ENCODE data around the gene PDZD2.

PDZD2 gene

DNA sequence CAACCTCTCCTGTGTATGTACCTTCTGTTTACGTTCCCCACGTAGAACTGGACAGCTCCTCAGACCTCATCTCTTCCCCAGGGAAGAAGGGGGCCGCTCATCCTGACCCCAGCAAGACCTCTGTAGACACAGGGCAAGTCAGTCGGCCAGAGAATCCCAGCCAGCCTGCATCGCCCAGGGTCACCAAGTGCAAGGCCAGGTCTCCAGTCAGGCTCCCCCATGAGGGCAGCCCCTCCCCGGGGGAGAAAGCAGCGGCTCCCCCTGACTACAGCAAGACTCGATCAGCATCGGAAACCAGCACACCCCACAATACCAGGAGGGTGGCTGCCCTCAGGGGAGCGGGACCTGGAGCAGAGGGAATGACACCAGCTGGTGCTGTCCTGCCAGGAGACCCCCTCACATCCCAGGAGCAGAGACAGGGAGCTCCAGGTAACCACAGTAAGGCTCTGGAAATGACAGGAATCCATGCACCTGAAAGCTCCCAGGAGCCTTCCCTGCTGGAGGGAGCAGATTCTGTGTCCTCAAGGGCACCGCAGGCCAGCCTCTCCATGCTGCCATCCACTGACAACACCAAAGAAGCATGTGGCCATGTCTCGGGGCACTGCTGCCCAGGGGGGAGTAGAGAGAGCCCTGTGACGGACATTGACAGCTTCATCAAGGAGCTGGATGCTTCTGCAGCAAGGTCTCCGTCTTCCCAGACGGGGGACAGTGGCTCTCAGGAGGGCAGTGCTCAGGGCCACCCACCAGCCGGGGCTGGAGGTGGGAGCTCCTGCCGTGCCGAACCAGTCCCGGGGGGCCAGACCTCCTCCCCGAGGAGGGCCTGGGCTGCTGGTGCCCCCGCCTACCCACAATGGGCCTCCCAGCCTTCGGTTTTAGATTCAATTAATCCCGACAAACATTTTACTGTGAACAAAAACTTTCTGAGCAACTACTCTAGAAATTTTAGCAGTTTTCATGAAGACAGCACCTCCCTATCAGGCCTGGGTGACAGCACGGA is 448.5 kb downstream of the PDZD2 start:
- H3K9ac ChIP-seq (ENCODE audit: low read depth, low read length): no peak overlapping the region
- no peaks in the 10 kb centered on the region for H3K4me1 ChIP-seq (ENCODE audit: insufficient read depth, low read length)
- no peaks in the 10 kb centered on the region for H3K36me3 ChIP-seq (ENCODE audit: insufficient read depth, low read length)
- H3K9me3 ChIP-seq (ENCODE audit: control insufficient read depth, insufficient read depth, low read length): no peaks in the 10 kb centered on the region

DNA sequence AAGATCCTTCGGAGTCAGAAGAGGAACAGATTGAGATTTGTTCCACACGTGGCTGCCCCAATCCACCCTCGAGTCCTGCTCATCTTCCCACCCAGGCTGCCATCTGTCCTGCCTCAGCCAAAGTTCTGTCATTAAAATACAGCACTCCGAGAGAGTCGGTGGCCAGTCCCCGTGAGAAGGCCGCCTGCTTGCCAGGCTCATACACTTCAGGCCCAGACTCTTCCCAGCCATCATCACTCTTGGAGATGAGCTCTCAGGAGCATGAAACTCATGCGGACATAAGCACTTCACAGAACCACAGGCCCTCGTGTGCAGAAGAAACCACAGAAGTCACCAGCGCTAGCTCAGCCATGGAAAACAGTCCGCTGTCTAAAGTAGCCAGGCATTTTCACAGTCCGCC is 449.3 kb downstream of the PDZD2 start:
- no peaks in the 10 kb centered on the region for H3K36me3 ChIP-seq (ENCODE audit: insufficient read depth, low read length)
- H3K9me3 ChIP-seq (ENCODE audit: control insufficient read depth, insufficient read depth, low read length): no peaks in the 10 kb centered on the region
- peaks cover 3% of the 10 kb centered on the region; the same call in 1 of the 2 replicates for H3K4me1 ChIP-seq (ENCODE audit: insufficient read depth, low read length)
- H3K9ac ChIP-seq (ENCODE audit: low read depth, low read length): no peak overlapping the region

DNA sequence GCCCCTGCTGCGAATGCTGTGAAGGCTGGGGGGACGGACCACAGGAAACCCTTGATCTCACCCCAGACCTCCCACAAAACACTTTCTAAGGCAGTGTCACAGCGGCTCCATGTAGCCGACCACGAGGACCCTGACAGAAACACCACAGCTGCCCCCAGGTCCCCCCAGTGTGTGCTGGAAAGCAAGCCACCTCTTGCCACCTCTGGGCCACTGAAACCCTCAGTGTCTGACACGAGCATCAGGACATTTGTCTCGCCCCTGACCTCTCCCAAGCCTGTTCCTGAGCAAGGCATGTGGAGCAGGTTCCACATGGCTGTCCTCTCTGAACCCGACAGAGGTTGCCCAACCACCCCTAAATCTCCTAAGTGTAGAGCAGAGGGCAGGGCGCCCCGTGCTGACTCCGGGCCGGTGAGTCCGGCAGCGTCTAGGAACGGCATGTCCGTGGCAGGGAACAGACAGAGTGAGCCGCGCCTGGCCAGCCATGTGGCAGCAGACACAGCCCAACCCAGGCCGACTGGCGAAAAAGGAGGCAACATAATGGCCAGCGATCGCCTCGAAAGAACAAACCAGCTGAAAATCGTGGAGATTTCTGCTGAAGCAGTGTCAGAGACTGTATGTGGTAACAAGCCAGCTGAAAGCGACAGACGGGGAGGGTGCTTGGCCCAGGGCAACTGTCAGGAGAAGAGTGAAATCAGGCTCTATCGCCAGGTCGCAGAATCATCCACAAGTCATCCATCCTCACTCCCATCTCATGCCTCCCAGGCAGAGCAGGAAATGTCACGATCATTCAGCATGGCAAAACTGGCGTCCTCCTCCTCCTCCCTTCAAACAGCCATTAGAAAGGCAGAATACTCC is 450.4 kb downstream of the PDZD2 start:
- no peaks in the 10 kb centered on the region for H3K36me3 ChIP-seq (ENCODE audit: insufficient read depth, low read length)
- H3K4me1 ChIP-seq (ENCODE audit: insufficient read depth, low read length): peaks cover 3% of the 10 kb centered on the region; the same call in 1 of the 2 replicates
- H3K9me3 ChIP-seq (ENCODE audit: control insufficient read depth, insufficient read depth, low read length): no peaks in the 10 kb centered on the region
- H3K9ac ChIP-seq (ENCODE audit: low read depth, low read length): no peak overlapping the region

- Histone ChIP-seq H3K9ac (ENCODE audit: low read depth, low read length) (no peak overlapping the region), H3K36me3 (ENCODE audit: insufficient read depth, low read length) (no peaks in the 10 kb centered on the region), H3K4me1 (ENCODE audit: insufficient read depth, low read length) (peaks cover 3% of the 10 kb centered on the region; the same call in 1 of the 2 replicates), H3K9me3 (ENCODE audit: control insufficient read depth, insufficient read depth, low read length) (no peaks in the 10 kb centered on the region)
Observed at GRCh38 chr5:32090026-32090754, 451.3 kb downstream of the PDZD2 start.

DNA sequence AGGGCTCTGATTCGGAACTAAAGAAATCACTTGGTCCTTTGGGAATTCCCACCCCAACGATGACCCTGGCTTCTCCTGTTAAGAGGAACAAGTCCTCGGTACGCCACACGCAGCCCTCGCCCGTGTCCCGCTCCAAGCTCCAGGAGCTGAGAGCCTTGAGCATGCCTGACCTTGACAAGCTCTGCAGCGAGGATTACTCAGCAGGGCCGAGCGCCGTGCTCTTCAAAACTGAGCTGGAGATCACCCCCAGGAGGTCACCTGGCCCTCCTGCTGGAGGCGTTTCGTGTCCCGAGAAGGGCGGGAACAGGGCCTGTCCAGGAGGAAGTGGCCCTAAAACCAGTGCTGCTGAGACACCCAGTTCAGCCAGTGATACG is 451.8 kb downstream of the PDZD2 start:
- Histone ChIP-seq H3K9ac (ENCODE audit: low read depth, low read length) (no peak overlapping the region), H3K4me1 (ENCODE audit: insufficient read depth, low read length) (peaks cover 3% of the 10 kb centered on the region; the same call in 1 of the 2 replicates), H3K36me3 (ENCODE audit: insufficient read depth, low read length) (no peaks in the 10 kb centered on the region)

DNA sequence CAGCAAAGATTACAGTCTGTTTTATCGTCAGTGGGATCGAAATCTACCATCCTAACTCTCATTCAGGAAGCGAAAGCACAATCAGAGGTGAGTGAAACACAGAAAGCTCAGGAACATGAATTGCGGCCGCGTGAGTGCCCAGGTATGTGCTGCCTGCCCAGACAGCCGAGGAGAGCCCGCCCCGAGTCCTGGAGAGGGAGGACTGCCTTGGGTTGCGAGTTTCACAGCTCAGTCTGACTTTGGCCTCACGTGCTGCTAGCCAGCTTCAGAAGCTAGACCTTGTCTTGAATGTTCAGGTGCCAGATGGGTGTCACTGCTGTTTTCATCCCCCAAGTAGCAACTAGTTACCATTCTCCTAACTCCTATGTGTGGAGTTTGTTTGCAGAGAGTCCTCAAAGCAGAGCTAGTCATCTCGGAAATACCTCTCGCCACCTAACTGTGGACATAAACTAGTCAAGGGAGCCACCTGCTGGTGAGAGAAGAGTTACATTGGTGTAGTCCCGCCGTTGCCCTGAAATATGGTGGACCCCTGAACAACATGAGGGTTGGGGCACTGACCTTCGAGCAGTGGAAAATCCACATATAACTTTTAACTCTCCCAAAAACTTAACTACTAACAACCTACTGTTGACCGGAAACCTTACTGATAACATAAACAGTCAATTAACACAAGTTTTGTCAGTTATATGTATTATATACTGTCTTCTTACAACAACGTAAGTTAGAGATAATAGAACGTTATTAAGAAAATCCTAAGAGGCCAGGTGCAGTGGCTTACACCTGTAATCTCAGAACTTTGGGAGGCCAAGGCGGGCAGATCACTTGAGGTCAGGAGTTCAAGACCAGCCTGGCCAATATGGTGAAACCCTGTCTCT is 454.2 kb downstream of the PDZD2 start:
- peaks cover 3% of the 10 kb centered on the region; the same call in 1 of the 2 replicates for H3K4me1 ChIP-seq (ENCODE audit: insufficient read depth, low read length)
- no peak overlapping the region for H3K9ac ChIP-seq (ENCODE audit: low read depth, low read length)
- no peaks in the 10 kb centered on the region for H3K9me3 ChIP-seq (ENCODE audit: control insufficient read depth, insufficient read depth, low read length)
- 0 out of 2 replicates have a peak, but pooled peaks cover 5% of the 10 kb centered on the region for H3K36me3 ChIP-seq (ENCODE audit: insufficient read depth, low read length)

More for the DNA sequence above, 451.8 kb downstream of the PDZD2 start:
- H3K9me3 ChIP-seq (ENCODE audit: control insufficient read depth, insufficient read depth, low read length): no peaks in the 10 kb centered on the region

DNA sequence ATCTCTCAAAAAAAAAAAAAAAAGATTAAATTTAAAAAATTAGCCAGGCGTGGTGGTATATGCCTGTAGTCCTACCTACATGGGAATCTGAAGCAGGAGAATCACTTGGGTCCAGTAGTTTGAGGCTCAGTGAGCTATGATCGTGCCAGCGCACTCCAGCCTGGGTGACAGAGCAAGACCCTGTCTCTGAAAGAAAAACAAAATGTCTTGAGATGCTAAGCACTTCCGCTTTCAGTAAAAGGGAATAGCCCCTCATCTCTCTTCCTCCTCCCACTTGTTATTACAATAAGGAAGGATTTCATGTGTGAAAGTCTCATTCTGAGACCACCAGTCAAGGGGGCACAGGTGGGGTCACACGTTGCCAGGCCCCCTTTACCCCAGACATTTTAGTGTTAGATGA is 455.8 kb downstream of the PDZD2 start:
- H3K9ac ChIP-seq (ENCODE audit: low read depth, low read length): no peak overlapping the region
- H3K36me3 ChIP-seq (ENCODE audit: insufficient read depth, low read length): 0 out of 2 replicates have a peak, but pooled peaks cover 5% of the 10 kb centered on the region
- no peaks in the 10 kb centered on the region for H3K9me3 ChIP-seq (ENCODE audit: control insufficient read depth, insufficient read depth, low read length)
- H3K4me1 ChIP-seq (ENCODE audit: insufficient read depth, low read length): peaks cover 3% of the 10 kb centered on the region; the same call in 1 of the 2 replicates

GRCh38 chr5:32095261-32095671 is 456.3 kb downstream of the PDZD2 start:
- no peaks in the 10 kb centered on the region for H3K9me3 ChIP-seq (ENCODE audit: control insufficient read depth, insufficient read depth, low read length)
- H3K36me3 ChIP-seq (ENCODE audit: insufficient read depth, low read length): 0 out of 2 replicates have a peak, but pooled peaks cover 5% of the 10 kb centered on the region
- peaks cover 3% of the 10 kb centered on the region; the same call in 1 of the 2 replicates for H3K4me1 ChIP-seq (ENCODE audit: insufficient read depth, low read length)
- no peak overlapping the region for H3K9ac ChIP-seq (ENCODE audit: low read depth, low read length)

- H3K4me1 ChIP-seq (ENCODE audit: insufficient read depth, low read length): peaks cover 3% of the 10 kb centered on the region; the same call in 1 of the 2 replicates
- H3K9me3 ChIP-seq (ENCODE audit: control insufficient read depth, insufficient read depth, low read length): no peaks in the 10 kb centered on the region
- 0 out of 2 replicates have a peak, but pooled peaks cover 8% of the 10 kb centered on the region for H3K36me3 ChIP-seq (ENCODE audit: insufficient read depth, low read length)
- no peak overlapping the region for H3K9ac ChIP-seq (ENCODE audit: low read depth, low read length)
Observed at GRCh38 chr5:32096891-32097595, 458.1 kb downstream of the PDZD2 start.

GRCh38 chr5:32098291-32098690 is 459.4 kb downstream of the PDZD2 start:
- peaks cover 10% of the 10 kb centered on the region; the same call in 1 of the 2 replicates for H3K36me3 ChIP-seq (ENCODE audit: insufficient read depth, low read length)

DNA sequence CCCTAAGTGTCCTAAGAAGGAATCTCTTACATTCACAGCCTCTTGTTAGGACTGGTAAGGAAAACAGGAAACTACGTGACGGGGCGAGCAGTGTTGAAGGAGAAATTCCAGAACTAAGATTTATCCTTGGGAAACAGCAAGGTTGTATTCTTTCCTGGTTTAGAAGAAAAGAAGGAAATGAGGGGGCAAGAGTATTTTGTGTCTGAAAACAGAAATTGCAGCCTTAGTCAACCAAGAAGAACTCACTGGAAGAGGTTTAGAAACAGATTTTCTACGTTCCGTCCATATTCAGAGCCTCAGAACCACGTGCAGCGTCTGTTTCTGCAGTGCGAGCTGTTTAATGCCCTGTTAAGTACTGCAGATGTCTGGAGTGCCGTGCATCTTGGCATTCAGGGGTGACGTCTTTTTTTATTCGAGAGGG is 460.0 kb downstream of the PDZD2 start:
- peaks cover 16% of the 10 kb centered on the region; the same call in 1 of the 2 replicates for H3K36me3 ChIP-seq (ENCODE audit: insufficient read depth, low read length)
- H3K9ac ChIP-seq (ENCODE audit: low read depth, low read length): no peak overlapping the region

More at GRCh38 chr5:32098291-32098690, 459.4 kb downstream of the PDZD2 start:
- Histone ChIP-seq H3K9me3 (ENCODE audit: control insufficient read depth, insufficient read depth, low read length) (no peaks in the 10 kb centered on the region), H3K9ac (ENCODE audit: low read depth, low read length) (no peak overlapping the region), H3K4me1 (ENCODE audit: insufficient read depth, low read length) (no peaks in the 10 kb centered on the region)

GRCh38 chr5:32099486-32100035 is 460.6 kb downstream of the PDZD2 start:
- Histone ChIP-seq H3K4me1 (ENCODE audit: insufficient read depth, low read length) (no peaks in the 10 kb centered on the region), H3K36me3 (ENCODE audit: insufficient read depth, low read length) (peaks cover 17% of the 10 kb centered on the region; the same call in 1 of the 2 replicates), H3K9ac (ENCODE audit: low read depth, low read length) (no peak overlapping the region), H3K9me3 (ENCODE audit: control insufficient read depth, insufficient read depth, low read length) (no peaks in the 10 kb centered on the region)

More for the DNA sequence above, 460.0 kb downstream of the PDZD2 start:
- Histone ChIP-seq H3K4me1 (ENCODE audit: insufficient read depth, low read length) (no peaks in the 10 kb centered on the region), H3K9me3 (ENCODE audit: control insufficient read depth, insufficient read depth, low read length) (no peaks in the 10 kb centered on the region)
